Lower leg skin (tissue), 3 donors: ENCODE data around the gene ZBTB20.

Source experiments
- POLR2A ChIP-seq, 2 donors: fragments of 450-650 bp; IDR thresholded peaks; one replicate each; pipeline ENCODE4 v1.6.1; 2016 to 2017; ENCODE audit warnings: antibody characterized with exemption in 2 of 2, mild to moderate bottlenecking in 1 of 2, moderate library complexity in 1 of 2
- TF ChIP-seq, protein P1 (sequence below), 3 donors: fragments of 450-650 bp; IDR thresholded peaks; one replicate each; pipeline ENCODE4 v1.5.1; 2016; ENCODE audit warnings: antibody characterized with exemption in 3 of 3, mild to moderate bottlenecking in 3 of 3, moderate library complexity in 2 of 3

GRCh38 chr3:114790752-114791151 is 356.3 kb downstream of the ZBTB20 start:
- TF ChIP-seq, protein P1, sequence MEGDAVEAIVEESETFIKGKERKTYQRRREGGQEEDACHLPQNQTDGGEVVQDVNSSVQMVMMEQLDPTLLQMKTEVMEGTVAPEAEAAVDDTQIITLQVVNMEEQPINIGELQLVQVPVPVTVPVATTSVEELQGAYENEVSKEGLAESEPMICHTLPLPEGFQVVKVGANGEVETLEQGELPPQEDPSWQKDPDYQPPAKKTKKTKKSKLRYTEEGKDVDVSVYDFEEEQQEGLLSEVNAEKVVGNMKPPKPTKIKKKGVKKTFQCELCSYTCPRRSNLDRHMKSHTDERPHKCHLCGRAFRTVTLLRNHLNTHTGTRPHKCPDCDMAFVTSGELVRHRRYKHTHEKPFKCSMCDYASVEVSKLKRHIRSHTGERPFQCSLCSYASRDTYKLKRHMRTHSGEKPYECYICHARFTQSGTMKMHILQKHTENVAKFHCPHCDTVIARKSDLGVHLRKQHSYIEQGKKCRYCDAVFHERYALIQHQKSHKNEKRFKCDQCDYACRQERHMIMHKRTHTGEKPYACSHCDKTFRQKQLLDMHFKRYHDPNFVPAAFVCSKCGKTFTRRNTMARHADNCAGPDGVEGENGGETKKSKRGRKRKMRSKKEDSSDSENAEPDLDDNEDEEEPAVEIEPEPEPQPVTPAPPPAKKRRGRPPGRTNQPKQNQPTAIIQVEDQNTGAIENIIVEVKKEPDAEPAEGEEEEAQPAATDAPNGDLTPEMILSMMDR (IDR thresholded peaks at IDR 0.05) = no peak
- no peak for TF ChIP-seq POLR2A (IDR thresholded peaks at IDR 0.05)
